Naive thymus-derived CD4-positive, alpha-beta T cell (primary cell): ENCODE data around the gene ITPR1. TPM values are rescaled to one million over a fixed set of nuclear protein-coding genes. Genes with fewer than 3 reads are reported as not detected.
A peak's percentile ranks its signal among the peaks of the same experiment; 100 is the strongest.

ENCODE experiments used
- ATAC-seq: fragments of 150-1000 bp; cut with Tn5 transposase; 2 replicates; pipeline ENCODE4 v1.10.0; 2021; ENCODE audit warnings: mild to moderate bottlenecking, moderate library complexity
- CTCF ChIA-PET: fragments of 350-600 bp; sonication (Branson Sonifier 250); formaldehyde crosslinking; loops from one replicate; lab custom pipeline; 2021; ENCODE audit warnings: antibody characterized with exemption; lab: Charles Lee
- POLR2A ChIA-PET: fragments of 350-600 bp; sonication (Branson Sonifier 250); formaldehyde crosslinking; loops from one replicate; lab custom pipeline; 2021; ENCODE audit warnings: antibody characterized with exemption, inconsistent platforms; lab: Charles Lee
- DNase-seq, 9 donors: peaks; one replicate each; pipeline versions ENCODE4 v3.0.0 to v3.0.0-alpha.2; 2020 to 2022; ENCODE audit warnings: mixed read lengths in 1 of 9
- H3K27ac ChIP-seq: one replicate; pipeline ENCODE4 v1.7.0; 2013; ENCODE audit warnings: mild to moderate bottlenecking, low read depth, low read length, moderate library complexity
- H3K27me3 ChIP-seq, 2 donors: one replicate each; pipeline ENCODE4 v1.7.0; 2013; ENCODE audit warnings: low read length in 2 of 2, mild to moderate bottlenecking in 2 of 2, moderate library complexity in 2 of 2; ENCODE audit not compliant: control insufficient read depth in 2 of 2, insufficient read depth in 2 of 2
- H3K36me3 ChIP-seq, 3 experiments: 1 replicate in 2 of 3; 2 replicates in 1 of 3; pipeline ENCODE4 v1.7.0; 2013; ENCODE audit warnings: low read length in 3 of 3, mild to moderate bottlenecking in 3 of 3, moderate library complexity in 1 of 3; ENCODE audit not compliant: insufficient read depth in 3 of 3, control insufficient read depth in 2 of 3
- H3K4me1 ChIP-seq, 2 donors: one replicate each; pipeline ENCODE4 v1.7.0; 2013; ENCODE audit warnings: low read length in 2 of 2, mild to moderate bottlenecking in 2 of 2, moderate library complexity in 1 of 2; ENCODE audit not compliant: control insufficient read depth in 2 of 2, insufficient read depth in 2 of 2
- H3K4me3 ChIP-seq: 2 replicates; pipeline ENCODE4 v1.7.0; 2013; ENCODE audit warnings: mild to moderate bottlenecking, low read length
- H3K9me3 ChIP-seq, 3 experiments: 1 replicate in 2 of 3; 2 replicates in 1 of 3; pipeline ENCODE4 v1.7.0; 2013; ENCODE audit warnings: low read length in 3 of 3; ENCODE audit not compliant: control insufficient read depth in 2 of 3
- H3K27ac Mint-ChIP-seq, 9 donors: one replicate each; pipeline ENCODE4 v1.8.0; 2020 to 2022; ENCODE audit warnings: mixed read lengths in 9 of 9, mild to moderate bottlenecking in 8 of 9, moderate library complexity in 5 of 9, inconsistent platforms in 2 of 9
- H3K27me3 Mint-ChIP-seq, 5 donors: one replicate each; pipeline ENCODE4 v1.8.0; 2021 to 2022; ENCODE audit warnings: mixed read lengths in 5 of 5, mild to moderate bottlenecking in 1 of 5
- H3K36me3 Mint-ChIP-seq, 5 donors: one replicate each; pipeline ENCODE4 v1.8.0; 2020 to 2022; ENCODE audit warnings: mixed read lengths in 5 of 5, mild to moderate bottlenecking in 3 of 5, inconsistent platforms in 1 of 5
- H3K4me1 Mint-ChIP-seq, 7 donors: one replicate each; pipeline ENCODE4 v1.8.0; 2020 to 2022; ENCODE audit warnings: mixed read lengths in 7 of 7, mild to moderate bottlenecking in 3 of 7, inconsistent platforms in 1 of 7
- H3K4me3 Mint-ChIP-seq, 10 donors: one replicate each; pipeline ENCODE4 v1.8.0; 2020 to 2022; ENCODE audit warnings: mild to moderate bottlenecking in 10 of 10, mixed read lengths in 10 of 10, moderate library complexity in 6 of 10, inconsistent platforms in 2 of 10
- H3K9me3 Mint-ChIP-seq, 11 donors: one replicate each; pipeline ENCODE4 v1.8.0; 2020 to 2022; ENCODE audit warnings: mixed read lengths in 11 of 11, mild to moderate bottlenecking in 4 of 11, inconsistent platforms in 1 of 11, moderate library complexity in 1 of 11
- intact Hi-C, 2 donors: fragments of 100-400 bp; cut with micrococcal nuclease; formaldehyde crosslinking; loops; one replicate each; pipeline ENCODE4 v1.15.1; 2023
- polyA plus RNA-seq, 2 donors: library from polyadenylated mRNA; unstranded; fragments of 300-500 nt; fragmentation: Illumina TruSeq; gene quantifications; one replicate each; pipeline ENCODE4 v1.2.3, GENCODE V29; 2021
- total RNA-seq, 6 experiments: library from RNA in 5 of 6; stranded (reverse) in 5 of 6; gene quantifications; 1 replicate in 5 of 6; 2 replicates in 1 of 6; pipeline ENCODE4 v1.2.3 and lab custom pipeline; 2021 to 2026

Gene ITPR1
- total and polyA plus RNA-seq, 7 experiments from 2014 or later = 15.1 to 118 (median 83.8) TPM

DNA sequence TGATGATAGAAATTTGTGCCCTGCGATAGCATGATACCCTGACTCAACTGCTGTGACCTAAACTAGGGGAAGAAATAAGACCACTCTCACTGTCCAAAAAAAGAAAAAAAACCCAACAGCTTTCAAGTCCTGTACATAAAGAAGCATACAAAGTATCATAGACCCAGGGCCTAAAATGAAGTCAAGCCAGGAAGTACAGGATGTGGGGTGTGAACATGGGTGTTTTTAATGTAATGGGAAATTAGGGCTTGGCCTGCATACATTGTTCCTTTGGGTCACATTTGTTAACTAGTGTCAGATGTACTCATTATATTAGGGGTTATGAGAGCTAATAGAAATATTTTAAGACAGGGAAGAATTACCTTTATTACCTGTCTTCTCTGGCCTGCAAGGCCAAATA, 285.6 kb downstream of the ITPR1 start:
- H3K36me3 ChIP-seq = peaks cover 0 to 51% (median 0%) of the 10 kb centered on the region in 3 experiments
- ChIA-PET POLR2A (no interaction called here), CTCF (no interaction called here)
- Mint-ChIP-seq H3K4me1 (peaks cover 0 to 55% (median 4%) of the 10 kb centered on the region in 7 donors), H3K27me3 (no peaks in the 10 kb centered on the region), H3K4me3 (peak overlapping the region in 1 of 10 donors; percentile 13), H3K27ac (peak overlapping the region in 1 of 9 donors; percentile 98), H3K9me3 (peaks cover 0 to 6% (median 0%) of the 10 kb centered on the region in 11 donors), H3K36me3 (peaks cover 9 to 72% (median 52%) of the 10 kb centered on the region in 5 donors)
- intact Hi-C loops = no loop called here
- DNase-seq = no peak
- no peak for ATAC-seq
- H3K4me1 ChIP-seq = no peaks in the 10 kb centered on the region
- no peak overlapping the region for H3K4me3 ChIP-seq
- no peaks in the 10 kb centered on the region for H3K9me3 ChIP-seq
- no peaks in the 10 kb centered on the region for H3K27me3 ChIP-seq
- H3K27ac ChIP-seq = no peak overlapping the region

DNA sequence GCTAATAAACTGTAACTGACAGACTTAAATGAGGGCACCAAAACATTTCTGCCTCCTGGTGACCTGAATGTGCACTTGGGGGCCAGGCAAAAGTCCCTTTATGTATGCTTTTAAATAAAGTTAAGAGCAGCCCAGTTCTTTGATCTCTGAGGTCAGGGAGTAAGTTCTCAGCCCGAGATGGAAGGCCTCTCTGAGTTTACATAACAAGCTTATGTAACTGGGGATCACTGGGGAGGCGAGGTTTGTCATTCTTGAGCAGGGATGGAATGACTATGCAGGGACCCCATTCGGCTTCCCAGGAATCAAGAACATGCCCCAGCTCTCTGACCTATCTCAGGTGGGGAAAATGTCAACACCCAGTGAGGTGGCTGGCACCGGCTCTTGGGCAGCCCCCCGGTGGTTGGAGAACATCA, 287.4 kb downstream of the ITPR1 start:
- peaks cover 23 to 74% (median 53%) of the 10 kb centered on the region in 5 donors for H3K36me3 Mint-ChIP-seq
- no peaks in the 10 kb centered on the region for H3K27me3 Mint-ChIP-seq
- DNase-seq = no peak
- no peak overlapping the region for H3K27ac ChIP-seq
- H3K4me3 ChIP-seq = no peak overlapping the region
- no peaks in the 10 kb centered on the region for H3K9me3 ChIP-seq
- CTCF ChIA-PET = no interaction called here
- H3K4me1 Mint-ChIP-seq = peaks cover 0 to 47% (median 2%) of the 10 kb centered on the region in 7 donors
- no peak for ATAC-seq
- peaks cover 0 to 4% (median 0%) of the 10 kb centered on the region in 11 donors for H3K9me3 Mint-ChIP-seq
- intact Hi-C loops = no loop called here
- no peak overlapping the region for H3K27ac Mint-ChIP-seq
- POLR2A ChIA-PET = no interaction called here
- no peaks in the 10 kb centered on the region for H3K27me3 ChIP-seq
- no peak overlapping the region for H3K4me3 Mint-ChIP-seq
- peaks cover 0 to 56% (median 0%) of the 10 kb centered on the region in 3 experiments for H3K36me3 ChIP-seq
- no peaks in the 10 kb centered on the region for H3K4me1 ChIP-seq

DNA sequence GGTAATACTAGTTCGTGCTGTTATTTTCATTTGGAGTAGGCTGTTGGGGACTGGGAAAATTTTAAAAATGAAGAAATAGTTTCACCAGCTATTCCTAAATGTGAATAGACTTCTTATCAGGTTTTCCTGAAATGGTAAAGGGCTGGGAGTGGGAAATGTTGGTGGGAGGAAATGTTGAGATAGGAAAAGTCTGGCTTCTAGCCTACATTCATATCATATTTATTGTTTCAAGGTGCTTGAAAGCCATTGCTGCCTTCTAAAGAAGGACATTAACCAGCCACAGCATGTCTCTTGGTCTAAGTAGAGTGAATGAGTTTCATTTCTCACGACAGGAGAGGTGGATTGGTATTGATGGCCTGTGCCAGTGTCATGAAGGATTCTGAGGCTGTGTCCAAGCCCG, 288.9 kb downstream of the ITPR1 start:
- POLR2A ChIA-PET = no interaction called here
- CTCF ChIA-PET = no interaction called here
- Histone ChIP-seq H3K27ac (no peak overlapping the region), H3K9me3 (no peaks in the 10 kb centered on the region), H3K4me3 (no peak overlapping the region), H3K4me1 (no peaks in the 10 kb centered on the region), H3K27me3 (no peaks in the 10 kb centered on the region), H3K36me3 (peaks cover 0 to 65% (median 0%) of the 10 kb centered on the region in 3 experiments)
- H3K36me3 Mint-ChIP-seq = peaks cover 23 to 70% (median 65%) of the 10 kb centered on the region in 5 donors
- intact Hi-C loops = no loop called here
- DNase-seq (no peak), ATAC-seq (no peak)
- no peak overlapping the region for H3K27ac Mint-ChIP-seq
- H3K27me3 Mint-ChIP-seq = no peaks in the 10 kb centered on the region
- peaks cover 0 to 32% (median 0%) of the 10 kb centered on the region in 7 donors for H3K4me1 Mint-ChIP-seq
- peaks cover 0 to 5% (median 0%) of the 10 kb centered on the region in 11 donors for H3K9me3 Mint-ChIP-seq
- H3K4me3 Mint-ChIP-seq = no peak overlapping the region

DNA sequence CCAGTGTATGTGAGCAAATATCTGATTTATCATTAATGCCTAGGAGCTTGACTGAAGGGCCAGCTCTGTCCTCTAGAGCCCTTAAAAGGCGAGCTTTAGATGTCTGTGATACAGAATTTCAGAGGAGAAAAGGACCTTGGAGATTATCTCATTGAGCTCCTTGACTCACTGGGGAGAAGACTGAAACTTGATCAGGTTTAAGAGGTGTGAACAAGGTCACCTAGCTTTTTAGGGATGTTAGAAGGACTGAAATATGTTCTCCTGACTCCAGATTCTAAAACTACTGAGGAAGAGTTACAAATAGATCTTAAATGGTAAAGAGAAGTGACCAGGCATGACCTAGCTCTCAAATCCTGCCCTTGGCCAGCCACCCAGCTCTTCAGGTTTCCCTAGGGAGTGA, 292.4 kb downstream of the ITPR1 start:
- ChIA-PET POLR2A (interaction anchor here (0.6 kb wide), 1 partner anchor 13 kb away, joined by 3 read pairs; no protein-coding TSS in a partner anchor), CTCF (no interaction called here)
- DNase-seq (no peak), ATAC-seq (no peak)
- H3K27ac ChIP-seq = no peak overlapping the region
- H3K9me3 Mint-ChIP-seq = peaks cover 0 to 4% (median 0%) of the 10 kb centered on the region in 11 donors
- H3K4me3 Mint-ChIP-seq = no peak overlapping the region
- no peak overlapping the region for H3K27ac Mint-ChIP-seq
- H3K27me3 Mint-ChIP-seq = no peaks in the 10 kb centered on the region
- intact Hi-C loops = no loop called here
- peaks cover 0 to 16% (median 0%) of the 10 kb centered on the region in 7 donors for H3K4me1 Mint-ChIP-seq
- H3K36me3 Mint-ChIP-seq = peaks cover 27 to 76% (median 65%) of the 10 kb centered on the region in 5 donors
- no peak overlapping the region for H3K4me3 ChIP-seq
- H3K36me3 ChIP-seq = peaks cover 0 to 73% (median 0%) of the 10 kb centered on the region in 3 experiments
- no peaks in the 10 kb centered on the region for H3K4me1 ChIP-seq
- H3K9me3 ChIP-seq = no peaks in the 10 kb centered on the region
- H3K27me3 ChIP-seq = no peaks in the 10 kb centered on the region

DNA sequence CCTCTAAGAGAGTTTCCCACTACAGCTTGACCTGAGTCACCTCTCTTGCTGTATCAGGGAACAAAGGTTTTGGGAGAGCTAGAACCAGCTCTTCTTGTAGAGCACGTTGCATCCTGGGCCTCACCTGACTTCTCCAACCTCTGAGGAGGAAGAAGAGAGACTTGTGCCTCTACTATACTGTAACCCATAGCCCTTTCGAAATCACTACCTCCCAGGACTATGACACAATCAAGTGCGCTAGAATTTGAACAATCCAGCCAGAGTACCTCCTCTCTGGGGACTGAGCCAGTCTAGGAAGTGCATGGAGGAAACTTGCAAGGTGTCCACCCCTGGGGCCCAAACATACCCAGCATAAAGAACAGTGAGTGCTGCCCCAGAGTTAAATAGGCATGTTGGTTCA, 293.3 kb downstream of the ITPR1 start:
- Histone ChIP-seq H3K27ac (no peak overlapping the region), H3K4me1 (no peaks in the 10 kb centered on the region), H3K4me3 (no peak overlapping the region), H3K36me3 (peaks cover 0 to 81% (median 0%) of the 10 kb centered on the region in 3 experiments), H3K9me3 (no peaks in the 10 kb centered on the region), H3K27me3 (no peaks in the 10 kb centered on the region)
- Mint-ChIP-seq H3K9me3 (peaks cover 0 to 4% (median 0%) of the 10 kb centered on the region in 11 donors), H3K36me3 (peaks cover 32 to 78% (median 74%) of the 10 kb centered on the region in 5 donors), H3K27ac (no peak overlapping the region), H3K4me3 (no peak overlapping the region), H3K4me1 (peaks cover 0 to 16% (median 0%) of the 10 kb centered on the region in 7 donors), H3K27me3 (no peaks in the 10 kb centered on the region)
- ChIA-PET POLR2A (interaction anchor here (0.6 kb wide), 1 partner anchor 251 kb away, joined by 5 read pairs; no protein-coding TSS in a partner anchor), CTCF (no interaction called here)
- ATAC-seq (no peak), DNase-seq (no peak)
- intact Hi-C loops = no loop called here

DNA sequence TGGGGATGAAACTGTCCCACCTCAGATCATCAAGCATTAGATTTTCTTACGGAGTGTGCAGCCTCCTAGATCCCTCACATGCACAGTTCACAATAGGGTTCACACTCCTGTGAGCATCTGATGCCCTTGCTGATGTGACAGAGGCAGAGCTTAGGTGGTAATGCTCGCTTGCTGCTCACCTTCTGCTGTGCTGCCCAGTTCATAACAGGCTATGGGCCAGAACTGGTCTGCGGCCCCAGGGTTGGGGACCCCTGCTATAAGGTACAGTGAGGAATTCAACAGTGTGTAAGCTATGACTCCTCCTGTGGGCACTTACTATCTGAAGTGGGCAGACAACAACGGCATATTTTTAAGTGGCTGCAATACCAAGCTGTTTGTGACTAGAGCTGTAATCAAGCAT, 298.2 kb downstream of the ITPR1 start:
- Histone ChIP-seq H3K27me3 (no peaks in the 10 kb centered on the region), H3K36me3 (peaks cover 0 to 76% (median 0%) of the 10 kb centered on the region in 3 experiments), H3K4me3 (no peak overlapping the region), H3K4me1 (no peaks in the 10 kb centered on the region), H3K9me3 (no peaks in the 10 kb centered on the region), H3K27ac (no peak overlapping the region)
- Mint-ChIP-seq H3K27ac (no peak overlapping the region), H3K4me1 (peaks cover 0 to 9% (median 0%) of the 10 kb centered on the region in 7 donors), H3K4me3 (no peak overlapping the region), H3K9me3 (peaks cover 0 to 4% (median 0%) of the 10 kb centered on the region in 11 donors), H3K27me3 (no peaks in the 10 kb centered on the region), H3K36me3 (peaks cover 26 to 78% (median 75%) of the 10 kb centered on the region in 5 donors)
- ChIA-PET POLR2A (no interaction called here), CTCF (no interaction called here)
- ATAC-seq (no peak), DNase-seq (no peak)
- intact Hi-C loops = no loop called here

DNA sequence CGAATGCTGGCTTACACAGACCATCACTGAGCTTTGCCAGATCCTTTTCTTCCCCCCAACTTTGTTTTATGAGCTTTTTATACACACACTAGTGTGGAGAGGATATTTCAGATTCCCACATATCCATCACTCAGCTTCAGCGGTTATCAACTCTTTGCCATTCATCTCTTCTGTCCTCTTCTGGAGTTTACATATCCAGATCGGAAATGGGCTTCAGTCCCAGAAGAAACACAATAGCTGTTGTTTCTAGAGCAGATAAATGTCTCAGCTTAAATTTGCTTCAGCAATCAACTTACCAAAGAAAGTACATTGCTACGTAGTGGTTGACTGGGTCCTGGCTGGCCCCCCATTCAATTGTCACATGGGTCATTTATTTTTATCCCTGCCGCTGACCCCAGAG, 300.2 kb downstream of the ITPR1 start:
- no peak overlapping the region for H3K27ac ChIP-seq
- no peak for ATAC-seq
- ChIA-PET CTCF (no interaction called here), POLR2A (no interaction called here)
- H3K4me1 Mint-ChIP-seq = peaks cover 0 to 14% (median 0%) of the 10 kb centered on the region in 7 donors
- H3K4me3 Mint-ChIP-seq = no peak overlapping the region
- H3K36me3 ChIP-seq = peaks cover 0 to 77% (median 0%) of the 10 kb centered on the region in 3 experiments
- peaks cover 25 to 89% (median 78%) of the 10 kb centered on the region in 5 donors for H3K36me3 Mint-ChIP-seq
- no peak overlapping the region for H3K4me3 ChIP-seq
- no peaks in the 10 kb centered on the region for H3K27me3 Mint-ChIP-seq
- intact Hi-C loops = no loop called here
- H3K27ac Mint-ChIP-seq = no peak overlapping the region
- H3K4me1 ChIP-seq = no peaks in the 10 kb centered on the region
- peaks cover 0 to 4% (median 0%) of the 10 kb centered on the region in 11 donors for H3K9me3 Mint-ChIP-seq
- no peak for DNase-seq
- H3K9me3 ChIP-seq = no peaks in the 10 kb centered on the region
- H3K27me3 ChIP-seq = no peaks in the 10 kb centered on the region
